Stimulated activated naive B cell treated with anti-CD40 and anti-IgM and Interleukin-4, amounts not matched to agents 10 μg/mL and 1 μg/mL and 100 μg/mL, for 72 hours (primary cell): Measurements from ENCODE around the gene MBP.
A peak's percentile ranks its signal among the peaks of the same experiment; 100 is the strongest.

Experiments
- ATAC-seq, 2 donors: fragments of 150-1000 bp; cut with Tn5 transposase; replicated peaks; 2 replicates each; pipeline ENCODE4 v1.10.0; 2021; ENCODE audit warnings: moderate library complexity in 1 of 2
- DNase-seq: peaks from one replicate; pipeline ENCODE4 v3.0.0; 2021
- H3K27ac Mint-ChIP-seq: one replicate; pipeline ENCODE4 v1.8.0; 2022; ENCODE audit warnings: mild to moderate bottlenecking, mixed read lengths
- H3K27me3 Mint-ChIP-seq, 2 donors: one replicate each; pipeline ENCODE4 v1.8.0; 2022; ENCODE audit warnings: mixed read lengths in 2 of 2
- H3K36me3 Mint-ChIP-seq, 2 donors: one replicate each; pipeline ENCODE4 v1.8.0; 2022; ENCODE audit warnings: mixed read lengths in 2 of 2, mild to moderate bottlenecking in 1 of 2
- H3K4me1 Mint-ChIP-seq, 2 donors: one replicate each; pipeline ENCODE4 v1.8.0; 2022; ENCODE audit warnings: mixed read lengths in 2 of 2, mild to moderate bottlenecking in 1 of 2
- H3K4me3 Mint-ChIP-seq, 2 donors: one replicate each; pipeline ENCODE4 v1.8.0; 2022; ENCODE audit warnings: mild to moderate bottlenecking in 2 of 2, mixed read lengths in 2 of 2, moderate library complexity in 1 of 2
- H3K9me3 Mint-ChIP-seq, 2 donors: one replicate each; pipeline ENCODE4 v1.8.0; 2022; ENCODE audit warnings: mixed read lengths in 2 of 2, mild to moderate bottlenecking in 1 of 2

MBP gene

DNA sequence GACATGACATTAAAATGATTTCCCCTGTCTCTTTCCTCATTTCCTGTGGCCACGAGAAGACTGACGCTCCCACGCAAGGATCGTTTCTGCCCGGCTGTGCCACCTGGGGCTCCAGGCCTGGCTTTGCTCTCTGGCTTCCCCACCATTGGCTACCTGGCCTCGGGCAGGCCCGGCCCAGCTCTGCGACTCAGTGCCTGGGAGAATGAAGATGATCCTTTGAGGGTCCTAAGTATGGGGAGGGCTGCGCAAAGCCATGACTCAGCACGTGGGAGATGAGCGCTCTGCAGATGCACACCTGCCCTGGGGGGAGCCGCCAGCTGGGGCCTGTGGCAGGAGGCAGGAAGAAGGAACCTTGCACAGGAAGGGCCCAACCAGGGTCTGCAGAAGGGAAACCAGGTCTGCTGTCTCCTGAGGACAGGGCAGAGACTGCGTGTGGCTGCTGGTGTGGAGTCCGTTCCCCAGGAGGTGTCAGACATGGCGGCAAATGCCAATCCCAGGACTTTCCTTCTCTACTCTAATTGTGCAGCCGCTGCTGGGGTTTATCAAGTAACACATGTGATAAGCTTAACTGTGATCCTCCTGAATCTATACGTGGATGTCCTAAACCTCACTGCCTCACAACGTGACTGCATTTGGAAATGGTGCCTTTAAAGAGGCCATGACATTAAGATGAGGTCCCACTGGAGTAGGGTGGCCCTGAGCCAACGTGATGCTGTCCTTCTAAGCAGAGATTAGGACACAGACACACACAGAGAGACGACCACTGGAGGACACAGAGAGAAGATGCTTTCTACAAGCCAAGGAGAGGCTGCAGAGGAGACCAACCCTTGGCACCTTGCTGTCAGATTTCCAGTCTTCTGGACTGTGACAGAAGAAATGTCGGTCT, 32.9 kb downstream of the MBP start:
- peak in 1 of 2 donors; percentile 10 for ATAC-seq

GRCh38 chr18:77098538-77099174, 33.9 kb downstream of the MBP start:
- peak overlapping the region; percentile 36 to 54 for H3K4me3 Mint-ChIP-seq
- ATAC-seq (no peak), DNase-seq (no peak)
- H3K4me1 Mint-ChIP-seq: peaks cover 37 to 72% of the 10 kb centered on the region in 2 donors
- peak overlapping the region; percentile 86 for H3K27ac Mint-ChIP-seq
- no peaks in the 10 kb centered on the region for H3K9me3 Mint-ChIP-seq
- no peaks in the 10 kb centered on the region for H3K27me3 Mint-ChIP-seq
- peaks cover 37 to 63% of the 10 kb centered on the region in 2 donors for H3K36me3 Mint-ChIP-seq

More for the DNA sequence above, 32.9 kb downstream of the MBP start:
- H3K4me3 Mint-ChIP-seq: peak overlapping the region; percentile 54 to 67
- H3K36me3 Mint-ChIP-seq: peaks cover 40 to 65% of the 10 kb centered on the region in 2 donors
- DNase-seq: no peak
- H3K9me3 Mint-ChIP-seq: no peaks in the 10 kb centered on the region
- peaks cover 43 to 77% of the 10 kb centered on the region in 2 donors for H3K4me1 Mint-ChIP-seq
- no peaks in the 10 kb centered on the region for H3K27me3 Mint-ChIP-seq
- peak overlapping the region; percentile 86 for H3K27ac Mint-ChIP-seq

DNA sequence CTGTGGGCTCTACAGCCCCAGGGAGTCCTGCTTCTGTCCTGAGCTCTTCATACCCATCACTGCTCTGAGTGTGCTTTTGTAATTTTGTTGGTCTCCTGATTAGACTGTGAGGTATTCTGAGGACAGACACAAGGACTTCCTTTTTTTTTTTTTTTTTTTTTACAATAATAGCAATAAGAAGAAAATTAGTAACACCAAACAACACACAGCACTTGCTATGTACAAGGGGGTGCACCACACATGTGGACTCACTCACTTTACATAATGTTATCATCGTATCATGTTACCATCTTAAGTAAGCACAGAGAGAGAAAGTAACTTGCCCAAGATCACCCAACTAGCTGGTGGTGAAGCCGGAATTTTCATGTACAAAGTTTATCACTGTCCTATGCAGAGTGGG, 34.6 kb downstream of the MBP start:
- H3K4me1 Mint-ChIP-seq: peaks cover 34 to 70% of the 10 kb centered on the region in 2 donors
- no peaks in the 10 kb centered on the region for H3K9me3 Mint-ChIP-seq
- H3K27me3 Mint-ChIP-seq: no peaks in the 10 kb centered on the region
- H3K36me3 Mint-ChIP-seq: peaks cover 36 to 58% of the 10 kb centered on the region in 2 donors
- peak overlapping the region in 1 of 2 donors; percentile 54 for H3K4me3 Mint-ChIP-seq
- H3K27ac Mint-ChIP-seq: no peak overlapping the region
- DNase-seq (no peak), ATAC-seq (no peak)

GRCh38 chr18:77096936-77097886, 35.4 kb downstream of the MBP start:
- DNase-seq (no peak), ATAC-seq (no peak)
- Mint-ChIP-seq H3K4me3 (no peak overlapping the region), H3K27ac (peak overlapping the region; percentile 37), H3K4me1 (peaks cover 36 to 75% of the 10 kb centered on the region in 2 donors), H3K9me3 (no peaks in the 10 kb centered on the region), H3K27me3 (no peaks in the 10 kb centered on the region), H3K36me3 (peaks cover 36 to 66% of the 10 kb centered on the region in 2 donors)

DNA sequence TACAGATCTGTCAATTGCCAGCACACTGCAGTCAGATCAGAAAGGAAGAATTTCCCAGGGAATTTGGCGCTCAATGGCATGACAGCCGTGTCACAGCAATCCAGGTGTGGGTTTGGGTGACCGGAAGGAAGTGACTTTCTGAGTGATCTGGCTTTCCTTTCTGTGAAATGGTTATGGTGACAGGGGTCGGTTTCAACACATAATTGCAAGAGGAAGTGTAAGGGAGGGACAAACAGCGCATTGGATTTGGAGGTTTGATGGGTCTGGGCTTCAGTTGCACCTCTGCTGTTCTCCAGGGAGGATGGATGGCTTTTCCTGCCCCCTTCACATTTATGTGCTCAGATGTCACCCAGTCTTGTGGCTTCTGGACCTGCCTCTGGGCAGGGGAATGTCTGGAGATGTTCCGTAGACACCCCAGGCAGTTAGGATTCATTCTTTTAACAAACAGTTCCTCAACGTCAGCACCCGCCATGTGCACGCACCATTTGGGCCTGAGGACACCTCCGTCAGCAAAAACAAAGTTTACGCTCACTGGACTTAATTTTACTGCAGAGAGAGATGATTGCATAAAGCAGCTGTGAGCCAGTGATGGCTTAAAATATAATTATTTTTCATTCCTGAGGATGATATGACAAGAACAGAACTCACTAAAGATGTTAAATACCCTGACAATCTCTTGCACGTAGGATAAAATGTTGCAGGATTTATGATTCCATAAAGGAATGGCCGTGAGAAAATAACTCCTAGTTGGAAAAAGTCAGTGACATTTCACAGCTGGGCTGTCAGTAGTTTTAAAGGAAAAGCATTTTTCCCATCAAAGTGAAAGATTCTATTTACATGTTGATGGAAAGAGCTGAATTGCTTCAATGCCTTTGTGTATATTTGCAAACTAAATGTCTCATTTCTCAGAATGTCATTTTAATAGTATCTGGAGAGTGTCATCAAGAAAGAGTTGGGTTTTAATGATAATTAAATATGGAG, 36.9 kb downstream of the MBP start:
- Mint-ChIP-seq H3K4me3 (no peak overlapping the region), H3K9me3 (no peaks in the 10 kb centered on the region), H3K4me1 (peaks cover 25 to 70% of the 10 kb centered on the region in 2 donors), H3K36me3 (peaks cover 31 to 57% of the 10 kb centered on the region in 2 donors), H3K27ac (no peak overlapping the region), H3K27me3 (no peaks in the 10 kb centered on the region)
- DNase-seq (no peak), ATAC-seq (no peak)

GRCh38 chr18:77093586-77093985, 39.0 kb downstream of the MBP start:
- no peak overlapping the region for H3K4me3 Mint-ChIP-seq
- no peak overlapping the region for H3K27ac Mint-ChIP-seq
- ATAC-seq: no peak
- H3K9me3 Mint-ChIP-seq: no peaks in the 10 kb centered on the region
- H3K36me3 Mint-ChIP-seq: peaks cover 33 to 54% of the 10 kb centered on the region in 2 donors
- no peaks in the 10 kb centered on the region for H3K27me3 Mint-ChIP-seq
- no peak for DNase-seq
- peaks cover 20 to 67% of the 10 kb centered on the region in 2 donors for H3K4me1 Mint-ChIP-seq

- no peak for DNase-seq
- no peak overlapping the region for H3K4me3 Mint-ChIP-seq
- H3K9me3 Mint-ChIP-seq: no peaks in the 10 kb centered on the region
- H3K36me3 Mint-ChIP-seq: peaks cover 33 to 54% of the 10 kb centered on the region in 2 donors
- ATAC-seq: no peak
- peak overlapping the region; percentile 51 for H3K27ac Mint-ChIP-seq
- H3K4me1 Mint-ChIP-seq: peaks cover 18 to 64% of the 10 kb centered on the region in 2 donors
- no peaks in the 10 kb centered on the region for H3K27me3 Mint-ChIP-seq
These were observed 39.5 kb downstream of the MBP start for GRCh38 chr18:77093067-77093430.

GRCh38 chr18:77092104-77093066, 40.2 kb downstream of the MBP start:
- peaks cover 17 to 57% of the 10 kb centered on the region in 2 donors for H3K4me1 Mint-ChIP-seq
- peaks cover 28 to 48% of the 10 kb centered on the region in 2 donors for H3K36me3 Mint-ChIP-seq
- no peaks in the 10 kb centered on the region for H3K27me3 Mint-ChIP-seq
- ATAC-seq: no peak
- H3K27ac Mint-ChIP-seq: peak overlapping the region; percentile 75
- no peak overlapping the region for H3K4me3 Mint-ChIP-seq
- H3K9me3 Mint-ChIP-seq: no peaks in the 10 kb centered on the region
- no peak for DNase-seq

GRCh38 chr18:77091366-77091765, 41.2 kb downstream of the MBP start:
- no peaks in the 10 kb centered on the region for H3K9me3 Mint-ChIP-seq
- peaks cover 32 to 54% of the 10 kb centered on the region in 2 donors for H3K36me3 Mint-ChIP-seq
- ATAC-seq (no peak), DNase-seq (no peak)
- no peak overlapping the region for H3K4me3 Mint-ChIP-seq
- H3K27ac Mint-ChIP-seq: no peak overlapping the region
- peaks cover 18 to 52% of the 10 kb centered on the region in 2 donors for H3K4me1 Mint-ChIP-seq
- H3K27me3 Mint-ChIP-seq: no peaks in the 10 kb centered on the region

GRCh38 chr18:77090546-77091174, 41.9 kb downstream of the MBP start:
- Mint-ChIP-seq H3K9me3 (no peaks in the 10 kb centered on the region), H3K36me3 (peaks cover 33 to 58% of the 10 kb centered on the region in 2 donors), H3K4me3 (no peak overlapping the region), H3K4me1 (peaks cover 21 to 52% of the 10 kb centered on the region in 2 donors), H3K27me3 (no peaks in the 10 kb centered on the region), H3K27ac (no peak overlapping the region)
- no peak for ATAC-seq
- DNase-seq: no peak

DNA sequence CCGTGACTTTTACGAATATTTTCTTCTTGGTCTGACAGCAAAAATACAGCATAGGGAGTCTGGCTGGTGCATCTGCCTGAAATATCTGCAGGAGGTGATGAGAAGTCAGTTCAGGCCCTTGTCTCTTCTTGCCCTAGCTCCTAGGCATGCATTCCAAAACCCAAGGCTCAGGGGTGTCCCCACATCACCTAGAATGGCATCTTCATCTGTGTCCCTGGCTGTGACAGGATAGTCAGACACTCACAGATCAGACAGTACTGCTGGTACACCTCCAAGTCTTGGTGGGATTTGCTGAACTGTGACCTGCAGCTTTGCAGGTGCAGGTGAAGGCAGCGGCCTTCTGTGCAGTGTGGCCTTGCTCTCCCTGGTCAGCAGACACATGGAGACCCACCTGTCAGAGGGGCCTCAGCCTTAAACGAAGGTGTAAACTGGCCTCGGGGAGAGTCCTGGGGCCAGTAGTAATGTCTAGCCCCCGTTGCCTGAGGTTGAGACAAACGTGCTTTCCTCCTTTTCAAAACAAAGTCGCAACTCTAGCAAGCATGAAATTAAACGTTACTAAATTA, 42.8 kb downstream of the MBP start:
- ATAC-seq (no peak), DNase-seq (no peak)
- Mint-ChIP-seq H3K4me3 (no peak overlapping the region), H3K4me1 (peaks cover 22 to 50% of the 10 kb centered on the region in 2 donors), H3K27me3 (no peaks in the 10 kb centered on the region), H3K27ac (peak overlapping the region; percentile 65), H3K9me3 (no peaks in the 10 kb centered on the region), H3K36me3 (peaks cover 33 to 52% of the 10 kb centered on the region in 2 donors)
